GM10847 (cell line): Measurements from ENCODE around the gene TBC1D22A.

ENCODE experiments used
- POLR2A ChIP-seq: IDR thresholded peaks from 2 replicates; pipeline ENCODE4 v1.6.1; 2011; ENCODE audit not compliant: insufficient read length; ENCODE audit errors: extremely low read depth

Gene TBC1D22A

DNA sequence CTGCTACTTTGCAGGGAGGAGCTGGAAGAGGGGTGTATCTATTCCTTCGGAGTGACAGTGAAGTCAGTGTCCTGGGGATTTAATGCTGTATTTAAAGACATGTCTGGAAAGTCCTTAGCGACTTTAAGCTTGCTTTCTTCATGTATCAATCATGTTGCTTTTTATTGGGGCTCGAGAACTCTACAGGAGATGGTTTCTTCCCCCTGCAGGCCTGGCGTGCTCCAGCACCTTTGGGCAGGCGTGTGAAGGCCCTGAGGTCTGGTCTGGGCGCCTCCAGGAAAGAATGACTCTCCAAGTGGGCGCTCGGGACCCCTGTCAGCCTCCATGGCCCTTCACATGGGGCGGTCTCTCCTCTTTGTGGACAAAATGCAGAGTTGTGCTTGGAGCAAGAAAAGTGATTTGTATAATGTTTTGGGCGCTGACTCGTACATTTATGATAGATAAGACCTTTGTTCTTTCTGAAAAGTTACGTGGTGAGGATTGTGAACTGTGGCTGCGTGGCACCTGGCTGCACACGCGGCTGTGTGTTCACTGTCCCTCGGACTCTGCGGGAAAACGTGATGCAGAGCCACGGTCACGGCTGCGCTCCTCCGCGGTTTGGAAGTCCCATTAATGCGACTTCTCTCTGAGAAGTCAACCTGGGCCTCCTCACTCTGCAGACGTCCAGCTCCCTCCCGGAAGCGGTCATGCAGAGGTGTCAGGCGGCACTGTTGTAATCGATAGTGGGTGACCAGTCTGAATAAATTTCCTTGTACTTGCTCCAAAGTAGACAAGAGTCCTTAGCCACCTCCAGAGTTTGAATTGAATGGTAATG lies 282.5 kb downstream of the TBC1D22A start:
- no peak for TF ChIP-seq POLR2A

GRCh38 chr22:47045691-47046410 lies 283.4 kb downstream of the TBC1D22A start:
- no peak for TF ChIP-seq POLR2A

- no peak for TF ChIP-seq POLR2A
Observed at GRCh38 chr22:47046411-47047065, 284.1 kb downstream of the TBC1D22A start.

- TF ChIP-seq POLR2A: no peak
Observed at GRCh38 chr22:47047321-47048122, 285.1 kb downstream of the TBC1D22A start.

- TF ChIP-seq POLR2A: no peak
Observed at GRCh38 chr22:47048123-47049077, 285.9 kb downstream of the TBC1D22A start.

- no peak for TF ChIP-seq POLR2A
Observed at GRCh38 chr22:47049078-47049624, 286.7 kb downstream of the TBC1D22A start.

DNA sequence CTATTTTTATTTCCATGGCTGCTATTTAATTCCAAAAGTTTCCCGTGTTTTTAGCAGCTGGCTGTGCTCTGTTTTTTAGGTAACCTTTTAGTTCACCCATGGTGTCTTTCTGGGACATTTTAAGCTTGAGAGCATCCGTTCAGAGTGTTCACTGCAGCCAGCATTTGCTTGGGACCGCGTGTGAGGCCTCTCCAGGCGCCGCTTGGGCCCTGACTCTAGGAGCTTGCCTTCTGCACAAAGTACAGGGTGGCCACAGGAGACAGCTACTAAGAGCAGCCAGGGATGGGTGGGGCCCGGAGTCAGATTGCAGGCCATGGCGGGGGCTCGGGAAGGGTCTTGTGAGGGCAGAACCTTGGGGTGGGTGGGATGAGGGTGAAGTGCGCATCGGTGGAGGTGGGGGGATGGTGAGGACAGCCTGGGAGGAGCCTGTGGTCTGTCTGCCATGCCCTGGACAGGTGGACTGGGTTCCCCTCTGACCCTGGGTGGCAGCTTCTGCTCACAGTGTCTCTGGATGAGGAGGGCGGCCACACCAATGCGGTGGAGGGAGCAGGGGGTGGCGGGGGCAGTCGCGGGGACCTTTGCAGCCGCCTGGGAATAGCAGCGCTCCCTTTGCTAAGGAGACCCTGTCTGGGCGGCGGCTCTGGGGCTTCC lies 288.1 kb downstream of the TBC1D22A start:
- no peak for TF ChIP-seq POLR2A

GRCh38 chr22:47051441-47052071 lies 289.1 kb downstream of the TBC1D22A start:
- no peak for TF ChIP-seq POLR2A

GRCh38 chr22:47052236-47053012 lies 290.0 kb downstream of the TBC1D22A start:
- no peak for TF ChIP-seq POLR2A

DNA sequence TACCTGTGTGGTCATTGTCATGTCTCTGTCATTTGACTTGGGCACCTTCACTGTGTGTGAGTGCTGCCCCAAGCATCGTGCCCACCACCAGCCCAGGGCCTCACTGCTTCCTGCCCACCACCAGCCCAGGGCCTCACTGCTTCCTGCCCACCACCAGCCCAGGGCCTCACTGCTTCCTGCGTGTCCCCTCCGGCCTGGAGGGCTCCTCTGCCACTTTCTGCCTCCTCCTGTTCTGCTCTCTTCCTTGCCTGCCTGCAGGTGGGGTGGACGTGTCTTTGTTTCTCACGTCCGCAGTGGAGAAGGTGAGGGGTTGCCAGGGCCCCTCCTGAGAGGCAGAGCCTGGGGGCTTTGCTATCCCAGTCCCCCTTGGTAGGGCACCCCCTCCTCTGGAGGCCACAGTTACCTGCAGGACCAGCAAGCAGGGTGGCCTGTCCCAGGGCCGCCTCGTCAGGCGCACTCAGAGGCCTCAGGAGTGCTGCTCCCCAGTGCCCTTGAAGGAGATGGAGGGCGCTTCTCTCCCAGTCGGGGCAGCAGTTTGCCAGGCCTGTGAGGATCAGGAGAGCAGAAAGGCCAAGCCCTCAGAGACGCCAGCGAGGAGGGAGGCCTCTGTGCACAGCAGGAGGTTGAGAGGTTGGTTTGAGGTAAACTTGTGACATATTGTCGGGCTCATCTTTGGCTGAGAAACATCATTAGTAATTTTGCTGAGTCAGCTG lies 290.7 kb downstream of the TBC1D22A start:
- TF ChIP-seq POLR2A: no peak

GRCh38 chr22:47053726-47054141 lies 291.3 kb downstream of the TBC1D22A start:
- no peak for TF ChIP-seq POLR2A
